Occipital lobe (tissue), 2 donors: Measurements from ENCODE around the gene DGKG. TPM values are rescaled to one million over a fixed set of nuclear protein-coding genes. Genes with fewer than 3 reads are reported as not detected.

ENCODE experiments used
- DNase-seq: peaks from one replicate; lab custom pipeline; 2025; lab: John Stamatoyannopoulos, UW
- total RNA-seq: library from RNA; depleted of rRNA; stranded (reverse); fragments of >200 nt; gene quantifications from one replicate; pipeline ENCODE4 v1.2.3, GENCODE V29; 2014

DGKG gene
- total RNA-seq, result 3.0 TPM

- peak; percentile 48 for DNase-seq
These were observed at the start of gene DGKG for GRCh38 chr3:186361762-186362536. DGKG (minus strand) TSS chr3:186362234; CDS start chr3:186320459, 41,775 bp downstream.

- no peak for DNase-seq
These were observed 49.1 kb upstream of the DGKG start for GRCh38 chr3:186411089-186411488.

- no peak for DNase-seq
These were observed 44.9 kb upstream of the DGKG start for GRCh38 chr3:186406669-186407635.

- no peak for DNase-seq
These were observed 39.5 kb upstream of the DGKG start for GRCh38 chr3:186401556-186401955.

- DNase-seq, result no peak
These were observed 38.6 kb upstream of the DGKG start for GRCh38 chr3:186400662-186401061.

- DNase-seq, result no peak
These were observed 38.0 kb upstream of the DGKG start for GRCh38 chr3:186400026-186400425.

- no peak for DNase-seq
These were observed 32.7 kb upstream of the DGKG start for GRCh38 chr3:186394566-186395217.

GRCh38 chr3:186386883-186387560 lies 25.0 kb upstream of the DGKG start:
- DNase-seq, result no peak

GRCh38 chr3:186385856-186386602 lies 24.0 kb upstream of the DGKG start:
- peak; percentile 11 for DNase-seq

GRCh38 chr3:186383026-186383993 lies 21.3 kb upstream of the DGKG start:
- peak; percentile 27 for DNase-seq

- DNase-seq, result no peak
These were observed 20.3 kb upstream of the DGKG start for GRCh38 chr3:186382217-186382885.

- no peak for DNase-seq
These were observed 19.6 kb upstream of the DGKG start for GRCh38 chr3:186381424-186382216.

- no peak for DNase-seq
These were observed 18.8 kb upstream of the DGKG start for GRCh38 chr3:186380622-186381380.

GRCh38 chr3:186375443-186375842 lies 13.4 kb upstream of the DGKG start:
- DNase-seq, result no peak

GRCh38 chr3:186374376-186374775 lies 12.3 kb upstream of the DGKG start:
- no peak for DNase-seq

GRCh38 chr3:186369217-186369616 lies 7.2 kb upstream of the DGKG start:
- no peak for DNase-seq

GRCh38 chr3:186368717-186369116 lies 6.7 kb upstream of the DGKG start:
- no peak for DNase-seq
